ENCODE measurements around the gene LATS2.

- no peak for TF ChIP-seq CTCF (IDR thresholded peaks at IDR 0.05)
- no peak for TF ChIP-seq POLR2A (IDR thresholded peaks at IDR 0.05)
These were observed 17.8 kb upstream of the LATS2 start for GRCh38 chr13:21079221-21079620.

Measured in thyroid gland (tissue), 4 donors.